Aorta (tissue), 5 donors: ENCODE measurements around the gene ATP1A4. TPM values are rescaled to one million over a fixed set of nuclear protein-coding genes. Genes with fewer than 3 reads are reported as not detected.

Experiments used
- ATAC-seq: fragments of 200-7000 bp; cut with Tn5 transposase; one replicate; pipeline ENCODE4 v1.9.1; 2022; ENCODE audit warnings: moderate library complexity; ENCODE audit not compliant: low FRiP score
- DNase-seq, 2 donors: peaks; one replicate each; pipeline ENCODE4 v3.0.0-alpha.2; 2020
- H3K27ac ChIP-seq, 2 donors: one replicate each; pipeline ENCODE4 v1.5.1; 2013; ENCODE audit warnings: low read length in 2 of 2, mild to moderate bottlenecking in 2 of 2, moderate library complexity in 2 of 2, control low read depth in 1 of 2, inconsistent platforms in 1 of 2, low read depth in 1 of 2
- H3K27me3 ChIP-seq, 2 donors: one replicate each; pipeline ENCODE4 v1.6.1; 2013; ENCODE audit warnings: control low read depth in 1 of 2, low read length in 1 of 2, mild to moderate bottlenecking in 1 of 2, moderate library complexity in 1 of 2; ENCODE audit not compliant: insufficient read depth in 2 of 2, control insufficient read depth in 1 of 2
- H3K36me3 ChIP-seq, 2 donors: one replicate each; pipeline ENCODE4 v1.6.1; 2013; ENCODE audit warnings: control low read depth in 1 of 2, low read length in 1 of 2, mild to moderate bottlenecking in 1 of 2; ENCODE audit not compliant: insufficient read depth in 2 of 2, control insufficient read depth in 1 of 2
- H3K4me1 ChIP-seq, 2 donors: one replicate each; pipeline ENCODE4 v1.6.1; 2013; ENCODE audit warnings: low read length in 2 of 2, control low read depth in 1 of 2, mild to moderate bottlenecking in 1 of 2, moderate library complexity in 1 of 2; ENCODE audit not compliant: insufficient read depth in 2 of 2, control insufficient read depth in 1 of 2
- H3K4me3 ChIP-seq, 2 donors: one replicate each; pipeline ENCODE4 v1.5.1; 2013; ENCODE audit warnings: low read length in 2 of 2, control low read depth in 1 of 2, mild to moderate bottlenecking in 1 of 2
- H3K9me3 ChIP-seq: one replicate; pipeline ENCODE4 v1.6.1; 2013; ENCODE audit warnings: mild to moderate bottlenecking, low read length; ENCODE audit not compliant: control insufficient read depth
- WGBS, 2 donors: extraction: QIAGEN DNeasy Blood & Tissue Kit; methylation state at CpG; one replicate each; pipeline ENCODE4 v1.1.7; 2013; 5-methylcytosine and 5-hydroxymethylcytosine counted together
- intact Hi-C, 2 donors: fragments of 100-400 bp; cut with DNase I; formaldehyde crosslinking; loops; one replicate each; pipeline versions ENCODE4 v1.14.2 to v1.15.0; 2022
- polyA plus RNA-seq, 2 donors: library from polyadenylated mRNA; stranded (reverse); fragments of 200-250 nt; gene quantifications; one replicate each; pipeline ENCODE4 v1.2.3, GENCODE V29; 2013
- total RNA-seq, 2 donors: library from RNA; stranded (reverse); fragmentation: NEBNext Ultra II Directional; extraction: Animal tissue kit (Norgen Biotek cat#: 25700); gene quantifications; one replicate each; pipeline ENCODE4 v1.2.1, GENCODE V29; 2021
- donor health status: healthy with polysubstance abuse.
- donor health status: Bipolar disorder and iron deficiency.
- donor health status: DM: no; HTN: no; CAD: no.
- donor health status: DM: no; HTN: no; CAD: no.
- donor health status: DM: yes; HTN: yes; CAD: no.

The ATP1A4 gene
- total and polyA plus RNA-seq, 4 donors = 0.19 to 0.36 TPM; not detected in 2

GRCh38 chr1:160207118-160207650 lies 55.8 kb downstream of the ATP1A4 start:
- peak overlapping the region in 1 of 2 donors; percentile 98 for H3K27ac ChIP-seq
- DNase-seq (no peak), ATAC-seq (no peak)
- peaks cover 5 to 7% of the 10 kb centered on the region in 2 donors for H3K4me1 ChIP-seq
- no peaks in the 10 kb centered on the region for H3K27me3 ChIP-seq
- peaks cover 0 to 3% of the 10 kb centered on the region in 2 donors for H3K36me3 ChIP-seq
- H3K9me3 ChIP-seq = no peaks in the 10 kb centered on the region
- intact Hi-C loops = loop anchor here in 1 of 2 donors (5.0 kb wide), 1 partner anchor 55 kb away; the partner anchor contains the start of gene DCAF8
- no peak overlapping the region for H3K4me3 ChIP-seq
- whole genome bisulfite sequencing, 2 donors = 67 to 73% methylated on average over 4 of the region's 4 CpGs

GRCh38 chr1:160207771-160208556 lies 56.6 kb downstream of the ATP1A4 start:
- intact Hi-C loops = loop anchor here in 1 of 2 donors (5.0 kb wide), 1 partner anchor 54 kb away; the partner anchor contains the start of gene DCAF8
- Histone ChIP-seq H3K36me3 (peaks cover 0 to 10% of the 10 kb centered on the region in 2 donors), H3K9me3 (no peaks in the 10 kb centered on the region), H3K27me3 (no peaks in the 10 kb centered on the region), H3K27ac (peak overlapping the region in 1 of 2 donors; percentile 43), H3K4me1 (peaks cover 5 to 7% of the 10 kb centered on the region in 2 donors), H3K4me3 (no peak overlapping the region)
- 48 to 53% methylated on average over 9 of the region's 9 CpGs for WGBS, 2 donors
- no peak for DNase-seq
- ATAC-seq = no peak

- DNase-seq (no peak), ATAC-seq (no peak)
- H3K4me3 ChIP-seq = no peak overlapping the region
- peak overlapping the region in 1 of 2 donors; percentile 7 for H3K27ac ChIP-seq
- 36 to 48% methylated on average over 6 of the region's 6 CpGs for WGBS, 2 donors
- peaks cover 5 to 7% of the 10 kb centered on the region in 2 donors for H3K4me1 ChIP-seq
- H3K36me3 ChIP-seq = peaks cover 0 to 15% of the 10 kb centered on the region in 2 donors
- intact Hi-C loops = loop anchor here in 1 of 2 donors (5.0 kb wide), 1 partner anchor 54 kb away; the partner anchor contains the start of gene DCAF8
- H3K9me3 ChIP-seq = no peaks in the 10 kb centered on the region
- H3K27me3 ChIP-seq = no peaks in the 10 kb centered on the region
Observed at GRCh38 chr1:160208557-160209320, 57.3 kb downstream of the ATP1A4 start.

- peaks cover 4 to 7% of the 10 kb centered on the region in 2 donors for H3K4me1 ChIP-seq
- DNase-seq (no peak), ATAC-seq (no peak)
- H3K27ac ChIP-seq = peak overlapping the region in 1 of 2 donors; percentile 71
- H3K27me3 ChIP-seq = no peaks in the 10 kb centered on the region
- WGBS, 2 donors = 41 to 44% methylated on average over 7 of the region's 7 CpGs
- intact Hi-C loops = loop anchor here (5.0 to 10.0 kb wide), 3 partner anchors 38 to 285 kb away; partner anchors contain the start of genes DCAF8 (in 1 of the 2) and TAGLN2 (in 1 of the 2)
- peaks cover 0 to 17% of the 10 kb centered on the region in 2 donors for H3K36me3 ChIP-seq
- H3K4me3 ChIP-seq = no peak overlapping the region
- H3K9me3 ChIP-seq = no peaks in the 10 kb centered on the region
Observed at GRCh38 chr1:160209321-160210046, 58.1 kb downstream of the ATP1A4 start.

GRCh38 chr1:160210561-160210960 lies 59.2 kb downstream of the ATP1A4 start:
- WGBS, 2 donors = 13 to 16% methylated on average over 5 of the region's 5 CpGs
- H3K27ac ChIP-seq = peak overlapping the region in 1 of 2 donors; percentile 22
- peaks cover 0 to 19% of the 10 kb centered on the region in 2 donors for H3K36me3 ChIP-seq
- H3K4me1 ChIP-seq = peaks cover 0 to 7% of the 10 kb centered on the region in 2 donors
- intact Hi-C loops = loop anchor here (5.0 to 10.0 kb wide), 2 partner anchors 37 to 286 kb away; partner anchors contain the start of gene TAGLN2 (in 1 of the 2)
- no peaks in the 10 kb centered on the region for H3K27me3 ChIP-seq
- no peak overlapping the region for H3K4me3 ChIP-seq
- no peak for DNase-seq
- H3K9me3 ChIP-seq = no peaks in the 10 kb centered on the region
- no peak for ATAC-seq

DNA sequence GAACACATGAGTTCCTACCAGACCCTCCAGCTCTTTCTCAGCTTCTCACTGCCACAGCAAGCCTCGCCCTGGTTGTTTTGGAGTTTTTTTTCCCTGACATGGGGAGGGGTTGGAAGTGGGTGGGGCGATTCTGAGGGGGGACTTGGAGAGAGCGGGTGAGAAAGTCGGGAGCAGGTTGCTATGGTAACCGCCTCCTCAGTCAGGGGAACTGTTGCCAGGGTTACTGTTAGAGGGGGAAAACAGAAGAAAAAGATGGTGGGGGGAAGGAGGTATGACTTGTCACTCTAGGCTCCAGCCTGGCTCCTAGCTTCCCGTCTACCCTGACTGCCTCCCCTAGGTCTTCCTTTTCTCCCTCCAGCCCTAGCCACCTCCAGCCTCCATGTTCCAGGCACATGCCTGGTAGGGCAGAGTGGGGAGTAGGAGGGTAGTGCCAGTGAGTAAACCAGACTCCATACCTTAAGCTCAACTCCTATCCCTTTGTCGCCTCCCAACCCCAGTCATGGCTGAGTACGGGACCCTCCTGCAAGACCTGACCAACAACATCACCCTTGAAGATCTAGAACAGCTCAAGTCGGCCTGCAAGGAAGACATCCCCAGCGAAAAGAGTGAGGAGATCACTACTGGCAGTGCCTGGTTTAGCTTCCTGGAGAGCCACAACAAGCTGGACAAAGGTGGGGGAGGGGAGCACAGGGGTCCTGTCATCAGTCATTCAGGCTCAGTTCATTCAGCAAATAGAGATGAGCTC lies 59.8 kb downstream of the ATP1A4 start:
- Histone ChIP-seq H3K4me3 (no peak overlapping the region), H3K9me3 (no peaks in the 10 kb centered on the region), H3K36me3 (peaks cover 0 to 20% of the 10 kb centered on the region in 2 donors), H3K4me1 (peaks cover 0 to 7% of the 10 kb centered on the region in 2 donors), H3K27me3 (no peaks in the 10 kb centered on the region), H3K27ac (peak overlapping the region in 1 of 2 donors; percentile 22)
- WGBS, 2 donors = 48 to 59% methylated on average over 10 of the region's 10 CpGs
- DNase-seq = no peak
- no peak for ATAC-seq
- intact Hi-C loops = loop anchor here (5.0 to 10.0 kb wide), 2 partner anchors 36 to 286 kb away; partner anchors contain the start of gene TAGLN2 (in 1 of the 2)

GRCh38 chr1:160214481-160215140 lies 63.2 kb downstream of the ATP1A4 start:
- Histone ChIP-seq H3K36me3 (peaks cover 0 to 20% of the 10 kb centered on the region in 2 donors), H3K4me1 (peaks cover 0 to 4% of the 10 kb centered on the region in 2 donors), H3K27ac (no peak overlapping the region), H3K9me3 (no peaks in the 10 kb centered on the region), H3K27me3 (no peaks in the 10 kb centered on the region), H3K4me3 (no peak overlapping the region)
- 71 to 78% methylated on average over 3 of the region's 3 CpGs for WGBS, 2 donors
- intact Hi-C loops = loop anchor here (5.0 to 10.0 kb wide), 2 partner anchors 33 to 290 kb away; partner anchors contain the start of gene TAGLN2 (in 1 of the 2)
- DNase-seq (no peak), ATAC-seq (no peak)
